Measurements from ENCODE around the gene TMEM89. TPM values are rescaled to one million over a fixed set of nuclear protein-coding genes. Genes with fewer than 3 reads are reported as not detected.

The TMEM89 gene
- total RNA-seq, 6 experiments from 2014 or later: not detected

GRCh38 chr3:48633743-48634142 is 12.2 kb upstream of the TMEM89 start:
- no peak for DNase-seq

GRCh38 chr3:48633256-48633655 is 11.7 kb upstream of the TMEM89 start:
- H3K4me1 ChIP-seq: peaks cover 0 to 11% (median 0%) of the 10 kb centered on the region in 4 donors
- no peaks in the 10 kb centered on the region for H3K27me3 ChIP-seq
- WGBS (ENCODE audit: insufficient coverage, low coverage, low lambda C conversion rate, missing lambda C conversion rate): 100% methylated on average over 4 of the region's 15 CpGs
- peaks cover 0 to 7% (median 0%) of the 10 kb centered on the region in 4 donors for H3K36me3 ChIP-seq
- DNase-seq: no peak
- intact Hi-C loops (cut with DNase I): no loop called here
- no peak for ATAC-seq
- TF ChIP-seq POLR2A (IDR thresholded peaks at IDR 0.05): no peak
- no peak for TF ChIP-seq CTCF (IDR thresholded peaks at IDR 0.05)
- H3K9me3 ChIP-seq: no peaks in the 10 kb centered on the region
- no peak overlapping the region for H3K27ac ChIP-seq
- no peak overlapping the region for H3K4me3 ChIP-seq

More at GRCh38 chr3:48633743-48634142, 12.2 kb upstream of the TMEM89 start:
- no CpG with 5 or more reads among the region's 2 CpGs for WGBS (ENCODE audit: insufficient coverage, low coverage, low lambda C conversion rate, missing lambda C conversion rate)
- Histone ChIP-seq H3K36me3 (peaks cover 0 to 7% (median 0%) of the 10 kb centered on the region in 4 donors), H3K4me3 (no peak overlapping the region), H3K27me3 (no peaks in the 10 kb centered on the region), H3K4me1 (peaks cover 0 to 11% (median 0%) of the 10 kb centered on the region in 4 donors), H3K9me3 (no peaks in the 10 kb centered on the region), H3K27ac (no peak overlapping the region)
- ATAC-seq: no peak
- intact Hi-C loops (cut with DNase I): no loop called here
- TF ChIP-seq POLR2A (IDR thresholded peaks at IDR 0.05) (no peak), CTCF (IDR thresholded peaks at IDR 0.05) (no peak)

GRCh38 chr3:48631516-48632448 is 10.2 kb upstream of the TMEM89 start:
- no peak overlapping the region for H3K27ac ChIP-seq
- H3K36me3 ChIP-seq: peaks cover 0 to 7% (median 0%) of the 10 kb centered on the region in 4 donors
- DNase-seq (no peak), ATAC-seq (no peak)
- peaks cover 0 to 11% (median 0%) of the 10 kb centered on the region in 4 donors for H3K4me1 ChIP-seq
- H3K27me3 ChIP-seq: no peaks in the 10 kb centered on the region
- TF ChIP-seq CTCF (IDR thresholded peaks at IDR 0.05): no peak
- no peak for TF ChIP-seq POLR2A (IDR thresholded peaks at IDR 0.05)
- intact Hi-C loops (cut with DNase I): no loop called here
- WGBS (ENCODE audit: insufficient coverage, low coverage, low lambda C conversion rate, missing lambda C conversion rate): 98% methylated on average over 9 of the region's 22 CpGs
- H3K4me3 ChIP-seq: no peak overlapping the region
- no peaks in the 10 kb centered on the region for H3K9me3 ChIP-seq

- H3K4me1 ChIP-seq: peaks cover 0 to 11% (median 0%) of the 10 kb centered on the region in 4 donors
- no CpG with 5 or more reads among the region's 12 CpGs for WGBS (ENCODE audit: insufficient coverage, low coverage, low lambda C conversion rate, missing lambda C conversion rate)
- no peak for DNase-seq
- TF ChIP-seq POLR2A (IDR thresholded peaks at IDR 0.05) (no peak), CTCF (IDR thresholded peaks at IDR 0.05) (no peak)
- no peak overlapping the region for H3K27ac ChIP-seq
- intact Hi-C loops (cut with DNase I): no loop called here
- H3K27me3 ChIP-seq: no peaks in the 10 kb centered on the region
- H3K36me3 ChIP-seq: peaks cover 0 to 7% (median 0%) of the 10 kb centered on the region in 4 donors
- ATAC-seq: no peak
- no peak overlapping the region for H3K4me3 ChIP-seq
- H3K9me3 ChIP-seq: no peaks in the 10 kb centered on the region
These were observed 9.3 kb upstream of the TMEM89 start for GRCh38 chr3:48630833-48631232.
